A673 (cell line): ENCODE data around the gene ZNF709.

ENCODE experiments used
- EZH2 ChIP-seq: fragments of 200-600 bp; sonication (generic); IDR thresholded peaks from 2 replicates; pipeline ENCODE4 v1.6.1; 2017; ENCODE audit warnings: borderline replicate concordance, low read depth, mild to moderate bottlenecking, mixed read lengths, antibody characterized with exemption, low read length; ENCODE audit not compliant: poor library complexity, severe bottlenecking
- TF ChIP-seq, protein P1 (sequence below): fragments of 300-800, 200-600 bp; sonication (generic); conservative IDR thresholded peaks from 2 replicates; pipeline ENCODE4 v1.5.1; 2017; ENCODE audit warnings: low read depth, mild to moderate bottlenecking, antibody characterized with exemption, low read length, moderate library complexity, mixed read lengths

DNA sequence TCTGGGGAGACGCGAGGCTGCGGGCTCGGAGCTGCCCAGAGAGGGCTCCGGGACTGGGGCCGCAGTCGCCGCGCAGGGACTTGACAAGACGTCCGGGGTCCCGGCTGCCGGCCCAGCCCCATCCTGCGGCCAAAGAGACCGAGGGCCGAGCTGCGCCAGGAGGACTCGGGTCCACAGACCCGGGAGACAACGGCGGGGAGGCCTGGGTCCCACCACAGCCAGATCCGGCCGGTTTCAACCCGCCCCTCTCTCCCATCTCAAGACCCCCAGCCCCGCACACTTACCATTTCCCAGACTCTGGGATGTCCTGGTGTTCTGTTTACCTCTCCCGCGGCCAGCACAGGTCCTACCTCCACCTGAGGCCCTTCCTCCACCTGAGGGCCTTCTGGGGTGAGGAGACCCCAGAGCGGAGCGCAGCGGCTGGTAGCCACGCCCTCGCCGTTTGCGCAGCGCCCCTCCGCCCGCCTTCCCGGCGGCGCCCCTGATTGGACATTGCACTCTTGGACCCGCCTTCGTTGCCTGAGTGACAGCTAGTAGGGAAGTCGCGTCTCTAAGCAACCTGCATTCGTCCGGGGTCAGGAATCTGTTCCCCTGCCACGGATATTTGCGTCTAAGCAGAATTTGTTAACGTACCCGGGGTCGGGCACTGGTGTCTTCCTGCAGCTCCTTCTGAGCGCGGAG, at the start of gene ZNF709:
- TF ChIP-seq, protein P1, sequence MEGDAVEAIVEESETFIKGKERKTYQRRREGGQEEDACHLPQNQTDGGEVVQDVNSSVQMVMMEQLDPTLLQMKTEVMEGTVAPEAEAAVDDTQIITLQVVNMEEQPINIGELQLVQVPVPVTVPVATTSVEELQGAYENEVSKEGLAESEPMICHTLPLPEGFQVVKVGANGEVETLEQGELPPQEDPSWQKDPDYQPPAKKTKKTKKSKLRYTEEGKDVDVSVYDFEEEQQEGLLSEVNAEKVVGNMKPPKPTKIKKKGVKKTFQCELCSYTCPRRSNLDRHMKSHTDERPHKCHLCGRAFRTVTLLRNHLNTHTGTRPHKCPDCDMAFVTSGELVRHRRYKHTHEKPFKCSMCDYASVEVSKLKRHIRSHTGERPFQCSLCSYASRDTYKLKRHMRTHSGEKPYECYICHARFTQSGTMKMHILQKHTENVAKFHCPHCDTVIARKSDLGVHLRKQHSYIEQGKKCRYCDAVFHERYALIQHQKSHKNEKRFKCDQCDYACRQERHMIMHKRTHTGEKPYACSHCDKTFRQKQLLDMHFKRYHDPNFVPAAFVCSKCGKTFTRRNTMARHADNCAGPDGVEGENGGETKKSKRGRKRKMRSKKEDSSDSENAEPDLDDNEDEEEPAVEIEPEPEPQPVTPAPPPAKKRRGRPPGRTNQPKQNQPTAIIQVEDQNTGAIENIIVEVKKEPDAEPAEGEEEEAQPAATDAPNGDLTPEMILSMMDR = no peak
- no peak for TF ChIP-seq EZH2
